ENCODE results near the gene SYT5.
"Not testable (repeated sequence)": the region's sequence is repeated elsewhere in the genome, so short reads cannot be mapped to it uniquely, and the experiment has no call there.

SYT5 gene

GRCh38 chr19:55179606-55180484 lies at the start of gene SYT5:
Gene SYT5 (minus strand): TSS chr19:55180289. CDS start chr19:55179041, 1,248 bp downstream.
- no peak within 1 kb of the TSS for H3K27ac Mint-ChIP-seq
- peaks cover 79% of the 10 kb centered on the region for H3K27me3 Mint-ChIP-seq
- no peaks in the 10 kb centered on the region for H3K9me3 Mint-ChIP-seq
- H3K4me3 Mint-ChIP-seq = peak within 1 kb of the TSS; percentile 59
- no peaks in the 10 kb centered on the region for H3K36me3 Mint-ChIP-seq (ENCODE audit: low read depth)
- peaks cover 19% of the 10 kb centered on the region for H3K4me1 Mint-ChIP-seq (ENCODE audit: low read depth)
- DNase-seq = peak; percentile 82

GRCh38 chr19:55229789-55230182 lies 49.7 kb upstream of the SYT5 start:
- no peaks in the 10 kb centered on the region for H3K27me3 Mint-ChIP-seq
- H3K9me3 Mint-ChIP-seq = no peaks in the 10 kb centered on the region
- DNase-seq = no peak
- H3K36me3 Mint-ChIP-seq (ENCODE audit: low read depth) = peaks cover 92% of the 10 kb centered on the region
- no peak overlapping the region for H3K4me3 Mint-ChIP-seq
- H3K27ac Mint-ChIP-seq = no peak overlapping the region
- H3K4me1 Mint-ChIP-seq (ENCODE audit: low read depth) = no peaks in the 10 kb centered on the region

GRCh38 chr19:55229145-55229788 lies 49.2 kb upstream of the SYT5 start:
- Mint-ChIP-seq H3K4me1 (ENCODE audit: low read depth) (no peaks in the 10 kb centered on the region), H3K27ac (peak overlapping the region; percentile 59), H3K9me3 (no peaks in the 10 kb centered on the region), H3K36me3 (ENCODE audit: low read depth) (peaks cover 92% of the 10 kb centered on the region), H3K27me3 (no peaks in the 10 kb centered on the region), H3K4me3 (no peak overlapping the region)
- no peak for DNase-seq

DNA sequence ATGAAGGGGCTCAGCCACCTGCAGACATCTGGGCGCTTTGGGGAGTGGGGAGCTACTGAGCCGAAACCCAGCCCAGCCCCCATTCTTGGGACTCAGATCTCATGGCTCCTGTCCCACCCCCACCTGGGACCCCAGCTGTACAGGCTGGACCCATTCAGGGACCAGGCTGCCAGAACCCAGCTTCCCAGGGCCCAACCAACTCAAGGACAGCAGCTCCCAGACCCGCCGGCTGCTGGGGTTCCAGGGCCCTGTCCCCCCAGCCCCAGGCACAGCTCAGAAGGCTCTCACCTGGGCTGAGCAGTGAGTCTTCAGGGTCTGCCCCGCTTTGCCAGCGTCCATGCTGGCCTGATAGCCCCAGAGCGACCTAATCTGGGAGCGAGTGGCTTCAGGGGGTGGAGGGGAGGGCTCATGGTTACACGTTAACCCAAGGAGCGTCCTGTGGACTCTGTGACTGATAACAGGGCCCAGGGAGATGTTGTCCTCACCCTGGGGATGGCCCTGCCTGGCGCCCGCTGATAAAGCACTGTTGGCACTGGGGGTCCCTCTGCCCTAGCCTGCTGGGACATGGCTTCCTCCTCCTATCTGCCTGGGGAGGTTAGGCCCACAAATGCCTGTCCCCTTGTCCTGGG lies 48.4 kb upstream of the SYT5 start, which contains the start of gene TMEM86B:
Gene TMEM86B (minus strand): TSS at position 361 of the 629 bp plus-strand sequence. CDS start 22 bp downstream, at position 339.
- H3K4me1 Mint-ChIP-seq (ENCODE audit: low read depth) = no peaks in the 10 kb centered on the region
- H3K36me3 Mint-ChIP-seq (ENCODE audit: low read depth) = peaks cover 92% of the 10 kb centered on the region
- H3K27ac Mint-ChIP-seq = peak within 1 kb of the TSS; percentile 59
- no peak for DNase-seq
- H3K4me3 Mint-ChIP-seq = no peak within 1 kb of the TSS
- no peaks in the 10 kb centered on the region for H3K9me3 Mint-ChIP-seq
- H3K27me3 Mint-ChIP-seq = no peaks in the 10 kb centered on the region

- H3K9me3 Mint-ChIP-seq = no peaks in the 10 kb centered on the region
Measured at GRCh38 chr19:55228015-55228391, 47.9 kb upstream of the SYT5 start.

GRCh38 chr19:55227241-55228014 lies 47.3 kb upstream of the SYT5 start:
- Mint-ChIP-seq H3K4me1 (ENCODE audit: low read depth) (no peaks in the 10 kb centered on the region), H3K4me3 (no peak overlapping the region), H3K36me3 (ENCODE audit: low read depth) (peaks cover 90% of the 10 kb centered on the region), H3K9me3 (no peaks in the 10 kb centered on the region), H3K27ac (peak overlapping the region; percentile 52), H3K27me3 (no peaks in the 10 kb centered on the region)
- DNase-seq = no peak

More at GRCh38 chr19:55228015-55228391, 47.9 kb upstream of the SYT5 start:
- H3K27ac Mint-ChIP-seq = peak overlapping the region; percentile 52
- H3K4me3 Mint-ChIP-seq = no peak overlapping the region
- no peak for DNase-seq
- peaks cover 91% of the 10 kb centered on the region for H3K36me3 Mint-ChIP-seq (ENCODE audit: low read depth)
- H3K27me3 Mint-ChIP-seq = no peaks in the 10 kb centered on the region
- no peaks in the 10 kb centered on the region for H3K4me1 Mint-ChIP-seq (ENCODE audit: low read depth)

- no peak overlapping the region for H3K4me3 Mint-ChIP-seq
- H3K4me1 Mint-ChIP-seq (ENCODE audit: low read depth) = no peaks in the 10 kb centered on the region
- H3K27me3 Mint-ChIP-seq = no peaks in the 10 kb centered on the region
- no peak for DNase-seq
- H3K9me3 Mint-ChIP-seq = no peaks in the 10 kb centered on the region
- H3K27ac Mint-ChIP-seq = no peak overlapping the region
- H3K36me3 Mint-ChIP-seq (ENCODE audit: low read depth) = peaks cover 85% of the 10 kb centered on the region
Measured at GRCh38 chr19:55226788-55227187, 46.7 kb upstream of the SYT5 start.

- H3K27me3 Mint-ChIP-seq = no peaks in the 10 kb centered on the region
- no peak overlapping the region for H3K4me3 Mint-ChIP-seq
- H3K27ac Mint-ChIP-seq = no peak overlapping the region
- peaks cover 2% of the 10 kb centered on the region for H3K4me1 Mint-ChIP-seq (ENCODE audit: low read depth)
- no peak for DNase-seq
- no peaks in the 10 kb centered on the region for H3K9me3 Mint-ChIP-seq
- peaks cover 84% of the 10 kb centered on the region for H3K36me3 Mint-ChIP-seq (ENCODE audit: low read depth)
Measured at GRCh38 chr19:55226273-55226672, 46.2 kb upstream of the SYT5 start.

DNA sequence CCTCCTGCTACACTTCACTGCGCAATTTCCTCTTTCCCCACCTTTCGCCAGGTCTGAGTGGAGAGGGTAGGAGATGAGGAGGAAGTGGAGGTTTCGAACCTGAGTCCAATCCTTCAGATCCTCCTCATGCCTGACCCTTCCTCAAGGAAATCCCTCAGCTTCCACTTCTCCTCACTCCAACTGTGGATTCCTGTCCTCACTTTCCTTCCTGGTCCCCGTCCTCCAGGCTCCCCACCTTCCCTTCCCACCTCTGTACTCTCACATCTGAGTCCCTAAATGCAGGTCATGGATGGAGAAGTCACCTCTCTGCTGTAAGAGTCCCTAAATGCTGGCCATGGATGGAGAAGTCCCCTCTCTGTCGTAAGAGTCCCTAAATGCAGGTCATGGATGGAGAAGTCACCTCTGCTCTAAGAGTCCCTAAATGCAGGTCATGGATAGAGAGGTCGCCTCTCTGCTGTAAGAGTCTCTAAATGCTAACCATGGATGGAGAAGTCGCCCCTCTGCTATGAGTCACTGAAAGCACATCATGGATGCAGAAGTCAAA lies 45.4 kb upstream of the SYT5 start:
- no peak for DNase-seq
- peaks cover 2% of the 10 kb centered on the region for H3K9me3 Mint-ChIP-seq
- H3K27me3 Mint-ChIP-seq = no peaks in the 10 kb centered on the region
- peak overlapping the region; percentile 62 for H3K27ac Mint-ChIP-seq
- no peak overlapping the region for H3K4me3 Mint-ChIP-seq
- H3K4me1 Mint-ChIP-seq (ENCODE audit: low read depth) = peaks cover 2% of the 10 kb centered on the region
- H3K36me3 Mint-ChIP-seq (ENCODE audit: low read depth) = peaks cover 84% of the 10 kb centered on the region

DNA sequence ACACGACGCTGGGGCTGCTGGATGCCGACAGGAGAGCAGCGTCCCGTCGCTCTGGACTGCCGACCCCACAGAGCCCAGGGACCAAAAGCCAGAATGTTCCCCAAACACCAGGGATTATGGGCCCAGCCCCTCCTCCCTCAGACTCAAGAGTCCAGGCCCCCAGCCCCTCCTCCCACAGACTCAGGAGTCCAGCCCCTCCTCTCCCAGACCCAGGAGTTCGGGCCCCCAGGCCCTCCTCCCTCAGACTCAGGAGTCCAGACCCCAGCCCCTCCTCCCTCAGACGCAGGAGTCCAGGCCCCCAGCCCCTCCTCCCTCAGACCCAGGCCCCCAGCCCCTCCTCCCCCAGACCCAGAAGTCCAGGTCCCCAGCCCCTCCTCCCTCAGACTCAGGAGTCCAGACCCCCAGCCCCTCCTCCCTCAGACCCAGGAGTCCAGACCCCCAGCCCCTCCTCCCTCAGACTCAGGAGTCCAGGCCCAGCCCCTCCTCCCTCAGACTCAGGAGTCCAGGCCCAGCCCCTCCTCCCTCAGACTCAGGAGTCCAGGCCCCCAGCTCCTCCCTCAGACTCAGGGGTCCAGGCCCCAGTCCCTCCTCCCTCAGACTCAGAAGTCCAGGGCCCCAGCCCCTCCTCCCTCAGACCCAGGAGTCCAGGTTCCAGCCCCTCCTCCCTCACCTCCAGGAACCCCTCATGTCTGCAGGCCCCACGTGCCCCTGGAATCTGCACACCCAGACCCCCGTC lies 44.8 kb upstream of the SYT5 start:
- H3K9me3 Mint-ChIP-seq; H3K27me3 Mint-ChIP-seq; DNase-seq; H3K4me1 Mint-ChIP-seq (ENCODE audit: low read depth); H3K4me3 Mint-ChIP-seq: not testable (repeated sequence)
- Mint-ChIP-seq H3K27ac (peak overlapping the region; percentile 62), H3K36me3 (ENCODE audit: low read depth) (peaks cover 82% of the 10 kb centered on the region)

- peaks cover 2% of the 10 kb centered on the region for H3K9me3 Mint-ChIP-seq
- peaks cover 2% of the 10 kb centered on the region for H3K4me1 Mint-ChIP-seq (ENCODE audit: low read depth)
- no peak overlapping the region for H3K4me3 Mint-ChIP-seq
- no peak for DNase-seq
- peak overlapping the region; percentile 22 for H3K27ac Mint-ChIP-seq
- no peaks in the 10 kb centered on the region for H3K27me3 Mint-ChIP-seq
- peaks cover 76% of the 10 kb centered on the region for H3K36me3 Mint-ChIP-seq (ENCODE audit: low read depth)
Measured at GRCh38 chr19:55224038-55224665, 44.1 kb upstream of the SYT5 start.

- Mint-ChIP-seq H3K9me3 (peaks cover 2% of the 10 kb centered on the region), H3K27ac (peak overlapping the region; percentile 11)
Measured at GRCh38 chr19:55223291-55224037, 43.4 kb upstream of the SYT5 start.

More at GRCh38 chr19:55223291-55224037, 43.4 kb upstream of the SYT5 start:
- no peak for DNase-seq
- H3K27me3 Mint-ChIP-seq = no peaks in the 10 kb centered on the region
- peaks cover 70% of the 10 kb centered on the region for H3K36me3 Mint-ChIP-seq (ENCODE audit: low read depth)
- no peak overlapping the region for H3K4me3 Mint-ChIP-seq
- H3K4me1 Mint-ChIP-seq (ENCODE audit: low read depth) = peaks cover 2% of the 10 kb centered on the region

Data from activated T-cell treated with anti-CD3 and anti-CD28 coated beads, Interleukin-2, amount 50 U/mL, for 24 hours (primary cell).